Activated B cell treated with CpG ODN at 0.5 μM for 24 hours (primary cell): ENCODE data around the gene COMP. TPM values are rescaled to one million over a fixed set of nuclear protein-coding genes. Genes with fewer than 3 reads are reported as not detected.

Experiments
- ATAC-seq: fragments of 200-7000 bp; cut with Tn5 transposase; one replicate; pipeline ENCODE4 v1.10.0; 2021; ENCODE audit warnings: low read depth, mild to moderate bottlenecking, moderate library complexity
- CTCF ChIA-PET: fragments of 350-600 bp; sonication (Branson Sonifier 250); formaldehyde crosslinking; loops from one replicate; lab custom pipeline; 2021; ENCODE audit warnings: antibody characterized with exemption; lab: Charles Lee
- POLR2A ChIA-PET: fragments of 350-600 bp; sonication (Branson Sonifier 250); formaldehyde crosslinking; loops from one replicate; lab custom pipeline; 2021; ENCODE audit warnings: antibody characterized with exemption; lab: Charles Lee
- DNase-seq: peaks from one replicate; pipeline ENCODE4 v3.0.0; 2022
- H3K27ac Mint-ChIP-seq: one replicate; pipeline ENCODE4 v1.8.0; 2020; ENCODE audit warnings: mixed read lengths
- H3K27me3 Mint-ChIP-seq: one replicate; pipeline ENCODE4 v1.8.0; 2021; ENCODE audit warnings: mixed read lengths
- H3K36me3 Mint-ChIP-seq: one replicate; pipeline ENCODE4 v1.8.0; 2021; ENCODE audit warnings: low read depth, mixed read lengths
- H3K4me1 Mint-ChIP-seq: one replicate; pipeline ENCODE4 v1.8.0; 2021; ENCODE audit warnings: mixed read lengths
- H3K4me3 Mint-ChIP-seq: one replicate; pipeline ENCODE4 v1.8.0; 2020; ENCODE audit warnings: mild to moderate bottlenecking, mixed read lengths
- H3K9me3 Mint-ChIP-seq: one replicate; pipeline ENCODE4 v1.8.0; 2020; ENCODE audit warnings: mixed read lengths
- CTCF ChIP-seq: fragments of 200-600 bp; IDR thresholded peaks from one replicate; pipeline ENCODE4 v1.8.0; 2022; ENCODE audit warnings: antibody characterized with exemption, mild to moderate bottlenecking
- intact Hi-C: fragments of 100-400 bp; cut with micrococcal nuclease; formaldehyde crosslinking; loops from one replicate; pipeline ENCODE4 v1.15.1; 2024
- total RNA-seq: library from RNA; stranded (reverse); gene quantifications from 2 replicates; pipeline ENCODE4 v1.2.3, GENCODE V29; 2022

The COMP gene
- total RNA-seq, 1 donor from 2014 or later: 0.16 TPM

- Mint-ChIP-seq H3K27me3 (no peaks in the 10 kb centered on the region), H3K36me3 (peaks cover 2% of the 10 kb centered on the region), H3K4me3 (no peak overlapping the region), H3K9me3 (no peaks in the 10 kb centered on the region), H3K4me1 (no peaks in the 10 kb centered on the region), H3K27ac (no peak overlapping the region)
- CTCF ChIA-PET: no interaction called here
- DNase-seq (no peak), ATAC-seq (no peak)
- POLR2A ChIA-PET: no interaction called here
- TF ChIP-seq CTCF: no peak
- intact Hi-C loops: no loop called here
Observed at GRCh38 chr19:18775586-18776287, 15.4 kb downstream of the COMP start.

- TF ChIP-seq CTCF: no peak
- DNase-seq (no peak), ATAC-seq (no peak)
- intact Hi-C loops: no loop called here
- no peaks in the 10 kb centered on the region for H3K4me1 Mint-ChIP-seq
- POLR2A ChIA-PET: no interaction called here
- H3K9me3 Mint-ChIP-seq: no peaks in the 10 kb centered on the region
- H3K36me3 Mint-ChIP-seq: peaks cover 2% of the 10 kb centered on the region
- no peak overlapping the region for H3K27ac Mint-ChIP-seq
- H3K27me3 Mint-ChIP-seq: no peaks in the 10 kb centered on the region
- CTCF ChIA-PET: no interaction called here
- H3K4me3 Mint-ChIP-seq: no peak overlapping the region
Observed at GRCh38 chr19:18774782-18775444, 16.2 kb downstream of the COMP start.

GRCh38 chr19:18774107-18774506 lies 17.0 kb downstream of the COMP start:
- no peak overlapping the region for H3K27ac Mint-ChIP-seq
- CTCF ChIA-PET: no interaction called here
- no peak for TF ChIP-seq CTCF
- intact Hi-C loops: no loop called here
- POLR2A ChIA-PET: no interaction called here
- H3K36me3 Mint-ChIP-seq: peaks cover 2% of the 10 kb centered on the region
- H3K27me3 Mint-ChIP-seq: no peaks in the 10 kb centered on the region
- DNase-seq (no peak), ATAC-seq (no peak)
- H3K4me1 Mint-ChIP-seq: no peaks in the 10 kb centered on the region
- no peak overlapping the region for H3K4me3 Mint-ChIP-seq
- H3K9me3 Mint-ChIP-seq: no peaks in the 10 kb centered on the region

- no peak for ATAC-seq
- POLR2A ChIA-PET: no interaction called here
- no peak overlapping the region for H3K4me3 Mint-ChIP-seq
- H3K4me1 Mint-ChIP-seq: no peaks in the 10 kb centered on the region
- H3K36me3 Mint-ChIP-seq: peaks cover 2% of the 10 kb centered on the region
- H3K27ac Mint-ChIP-seq: no peak overlapping the region
- H3K9me3 Mint-ChIP-seq: no peaks in the 10 kb centered on the region
- H3K27me3 Mint-ChIP-seq: no peaks in the 10 kb centered on the region
- TF ChIP-seq CTCF: no peak
- CTCF ChIA-PET: no interaction called here
- intact Hi-C loops: no loop called here
- DNase-seq: no peak
Observed at GRCh38 chr19:18773682-18774081, 17.4 kb downstream of the COMP start.

- intact Hi-C loops: no loop called here
Observed at GRCh38 chr19:18772620-18773587, 18.2 kb downstream of the COMP start.

More at GRCh38 chr19:18772620-18773587, 18.2 kb downstream of the COMP start:
- ChIA-PET CTCF (no interaction called here), POLR2A (interaction anchor here (0.7 kb wide), 1 partner anchor 201 kb away, joined by 3 read pairs; the partner anchor contains the start of gene UBA52)
- Mint-ChIP-seq H3K27me3 (no peaks in the 10 kb centered on the region), H3K27ac (no peak overlapping the region), H3K9me3 (no peaks in the 10 kb centered on the region), H3K4me3 (no peak overlapping the region), H3K4me1 (no peaks in the 10 kb centered on the region), H3K36me3 (peaks cover 2% of the 10 kb centered on the region)
- TF ChIP-seq CTCF: no peak
- ATAC-seq (no peak), DNase-seq (no peak)
